Smooth muscle cell (in vitro differentiated cells): ENCODE measurements around the gene FOXD2. TPM values are rescaled to one million over a fixed set of nuclear protein-coding genes. Genes with fewer than 3 reads are reported as not detected.

Source experiments
- DNase-seq: peaks from one replicate; lab custom pipeline; 2025; ENCODE audit not compliant: unreplicated experiment; lab: John Stamatoyannopoulos, UW
- H2AFZ ChIP-seq: fragments of 200-600 bp; sonication (generic); 2 replicates; pipeline ENCODE4 v1.6.0; 2016; ENCODE audit warnings: antibody characterized with exemption, low read depth, mild to moderate bottlenecking
- H3F3A ChIP-seq: fragments of 200-600 bp; sonication (generic); 2 replicates; pipeline ENCODE4 v1.6.0; 2017; ENCODE audit warnings: antibody characterized with exemption, low read depth
- H3K27ac ChIP-seq: fragments of 200-600 bp; sonication (generic); 2 replicates; pipeline ENCODE4 v1.5.1; 2016; ENCODE audit warnings: low read depth, mild to moderate bottlenecking
- H3K27me3 ChIP-seq: fragments of 200-600 bp; sonication (generic); 2 replicates; pipeline ENCODE4 v1.6.1; 2016; ENCODE audit warnings: low read depth, mild to moderate bottlenecking
- H3K36me3 ChIP-seq: fragments of 200-600 bp; sonication (generic); 2 replicates; pipeline ENCODE4 v1.5.1; 2016; ENCODE audit warnings: low read depth
- H3K4me1 ChIP-seq: fragments of 200-600 bp; sonication (generic); 2 replicates; pipeline ENCODE4 v1.5.1; 2016; ENCODE audit warnings: low read depth
- H3K4me2 ChIP-seq: fragments of 200-600 bp; sonication (generic); 2 replicates; pipeline ENCODE4 v1.6.0; 2016; ENCODE audit warnings: mild to moderate bottlenecking
- H3K4me3 ChIP-seq: fragments of 200-600 bp; sonication (generic); 2 replicates; pipeline ENCODE4 v1.5.1; 2016; ENCODE audit warnings: mild to moderate bottlenecking
- H3K79me2 ChIP-seq: fragments of 200-600 bp; sonication (generic); 2 replicates; pipeline ENCODE4 v1.6.0; 2016; ENCODE audit warnings: low read depth, mild to moderate bottlenecking
- H3K9ac ChIP-seq: fragments of 200-600 bp; sonication (generic); 2 replicates; pipeline ENCODE4 v1.6.0; 2016; ENCODE audit warnings: low read depth
- H3K9me3 ChIP-seq: fragments of 200-600 bp; sonication (generic); replicated peaks from 2 replicates; pipeline ENCODE4 v1.5.1; 2016; ENCODE audit warnings: low read depth
- H4K20me1 ChIP-seq: fragments of 200-600 bp; sonication (generic); 2 replicates; pipeline ENCODE4 v1.6.0; 2016; ENCODE audit warnings: low read depth
- WGBS: methylation state at CpG from one replicate; pipeline ENCODE4 v1.1.7; 2016; ENCODE audit warnings: low lambda C conversion rate; 5-methylcytosine and 5-hydroxymethylcytosine counted together
- polyA plus RNA-seq: library from polyadenylated mRNA; unstranded; fragments of >200 nt; fragmentation: Nextera tagmentation; extraction: Ambion mirVana; gene quantifications from 2 replicates; pipeline ENCODE4 v1.2.1, GENCODE V29; 2016
- total RNA-seq: library from RNA; depleted of rRNA; stranded (reverse); fragments of >200 nt; gene quantifications from 2 replicates; pipeline ENCODE4 v1.2.3, GENCODE V29; 2014
- TF ChIP-seq, protein P1 (sequence below): fragments of 200-600 bp; sonication (generic); IDR thresholded peaks from 2 replicates; pipeline ENCODE4 v1.5.1; 2017; ENCODE audit warnings: borderline replicate concordance, mild to moderate bottlenecking, antibody characterized with exemption; ENCODE audit not compliant: insufficient read depth, poor library complexity, severe bottlenecking

The FOXD2 gene
- total and polyA plus RNA-seq, 2 experiments from 2014 or later = 0.09 TPM; not detected in 1

DNA sequence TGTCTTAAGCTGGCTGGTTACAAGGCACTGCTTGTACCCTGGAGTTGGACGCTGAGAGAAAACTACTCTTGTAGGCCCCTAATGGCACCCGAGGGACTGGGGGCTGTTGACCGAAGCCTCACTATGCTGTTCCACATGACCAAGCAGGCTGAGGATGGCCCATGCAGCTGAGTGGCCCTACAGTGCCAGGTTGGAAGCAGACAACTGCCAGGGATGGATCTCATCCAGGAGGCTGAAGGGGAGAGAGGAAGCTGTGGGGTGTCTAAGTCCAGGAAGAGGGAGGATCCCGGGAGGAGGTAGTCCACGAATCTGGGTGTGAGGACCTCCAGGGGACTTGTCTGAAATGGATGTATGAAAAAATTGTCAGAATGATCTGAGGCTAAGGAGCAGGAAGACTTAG lies 45.8 kb downstream of the FOXD2 start:
- Histone ChIP-seq H3K4me2 (no peak overlapping the region), H3K79me2 (no peaks in the 10 kb centered on the region), H3K9ac (no peak overlapping the region), H3K27me3 (peaks cover 99% of the 10 kb centered on the region), H3F3A (no peaks in the 10 kb centered on the region), H3K4me3 (no peak overlapping the region), H2AFZ (no peak overlapping the region), H3K9me3 (no peaks in the 10 kb centered on the region), H3K27ac (no peak overlapping the region), H4K20me1 (no peaks in the 10 kb centered on the region), H3K36me3 (no peaks in the 10 kb centered on the region), H3K4me1 (no peaks in the 10 kb centered on the region)
- DNase-seq = no peak
- TF ChIP-seq, protein P1, sequence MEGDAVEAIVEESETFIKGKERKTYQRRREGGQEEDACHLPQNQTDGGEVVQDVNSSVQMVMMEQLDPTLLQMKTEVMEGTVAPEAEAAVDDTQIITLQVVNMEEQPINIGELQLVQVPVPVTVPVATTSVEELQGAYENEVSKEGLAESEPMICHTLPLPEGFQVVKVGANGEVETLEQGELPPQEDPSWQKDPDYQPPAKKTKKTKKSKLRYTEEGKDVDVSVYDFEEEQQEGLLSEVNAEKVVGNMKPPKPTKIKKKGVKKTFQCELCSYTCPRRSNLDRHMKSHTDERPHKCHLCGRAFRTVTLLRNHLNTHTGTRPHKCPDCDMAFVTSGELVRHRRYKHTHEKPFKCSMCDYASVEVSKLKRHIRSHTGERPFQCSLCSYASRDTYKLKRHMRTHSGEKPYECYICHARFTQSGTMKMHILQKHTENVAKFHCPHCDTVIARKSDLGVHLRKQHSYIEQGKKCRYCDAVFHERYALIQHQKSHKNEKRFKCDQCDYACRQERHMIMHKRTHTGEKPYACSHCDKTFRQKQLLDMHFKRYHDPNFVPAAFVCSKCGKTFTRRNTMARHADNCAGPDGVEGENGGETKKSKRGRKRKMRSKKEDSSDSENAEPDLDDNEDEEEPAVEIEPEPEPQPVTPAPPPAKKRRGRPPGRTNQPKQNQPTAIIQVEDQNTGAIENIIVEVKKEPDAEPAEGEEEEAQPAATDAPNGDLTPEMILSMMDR = no peak
- 83% methylated on average over 5 of the region's 5 CpGs for WGBS

DNA sequence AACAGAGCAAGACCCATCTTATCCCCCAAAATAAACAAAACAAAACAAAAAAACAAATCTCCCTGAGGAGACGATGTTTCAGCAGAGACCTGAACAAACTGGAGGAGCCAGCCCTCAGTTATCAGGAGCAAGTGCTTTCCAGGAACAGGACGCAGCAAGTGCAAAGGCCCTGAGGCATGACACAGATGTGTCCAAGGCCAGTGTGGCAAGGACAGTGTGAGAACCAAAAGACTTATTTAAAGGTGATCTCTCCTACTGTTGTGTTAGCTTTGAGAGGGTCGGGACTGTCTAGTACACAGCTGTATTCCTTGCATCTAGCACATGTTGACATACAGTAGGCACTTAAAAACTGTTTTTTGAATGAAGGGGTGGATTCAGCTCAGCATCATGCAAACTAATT lies 48.0 kb downstream of the FOXD2 start:
- Histone ChIP-seq H3K27me3 (peaks cover 99% of the 10 kb centered on the region), H3K9ac (no peak overlapping the region), H3K36me3 (no peaks in the 10 kb centered on the region), H3K27ac (no peak overlapping the region), H4K20me1 (no peaks in the 10 kb centered on the region), H3K4me3 (no peak overlapping the region), H3F3A (no peaks in the 10 kb centered on the region), H2AFZ (no peak overlapping the region), H3K79me2 (no peaks in the 10 kb centered on the region), H3K4me1 (no peaks in the 10 kb centered on the region), H3K4me2 (no peak overlapping the region), H3K9me3 (no peaks in the 10 kb centered on the region)
- no peak for DNase-seq
- WGBS = 86% methylated on average over 3 of the region's 3 CpGs
- TF ChIP-seq, protein P1 = no peak

DNA sequence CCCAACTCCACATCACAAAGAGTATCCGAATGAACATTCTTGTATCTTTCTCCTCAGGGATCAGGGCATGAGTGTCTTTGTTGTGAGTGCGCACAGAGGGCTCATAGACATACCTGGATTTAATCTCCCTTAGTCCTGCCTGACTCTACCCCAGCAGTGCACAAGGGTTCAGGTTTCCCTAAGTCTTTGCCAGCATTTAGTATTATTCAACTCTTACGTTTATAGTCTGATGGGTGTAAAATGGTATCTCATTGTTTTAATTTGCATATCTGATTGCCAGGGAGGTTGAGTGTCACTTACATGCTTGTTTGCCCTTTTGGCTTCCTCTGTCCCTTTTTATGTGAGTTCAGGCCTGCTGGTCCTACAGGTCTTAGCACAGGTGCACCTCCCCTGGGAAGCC lies 49.5 kb downstream of the FOXD2 start:
- H3K79me2 ChIP-seq = no peaks in the 10 kb centered on the region

More for the DNA sequence above, 49.5 kb downstream of the FOXD2 start:
- Histone ChIP-seq H3K9ac (no peak overlapping the region), H3F3A (no peaks in the 10 kb centered on the region), H3K4me1 (no peaks in the 10 kb centered on the region), H3K27ac (no peak overlapping the region), H3K9me3 (no peaks in the 10 kb centered on the region), H2AFZ (no peak overlapping the region), H3K4me3 (no peak overlapping the region), H3K27me3 (peaks cover 97% of the 10 kb centered on the region), H3K4me2 (no peak overlapping the region), H3K36me3 (no peaks in the 10 kb centered on the region), H4K20me1 (no peaks in the 10 kb centered on the region)
- TF ChIP-seq, protein P1 = no peak
- no peak for DNase-seq
- WGBS = 99% methylated on average over 3 of the region's 3 CpGs
